IPS-11a (cell line): ENCODE results near the gene GARNL3.

Experiments
- H3K4me3 ChIP-seq: one replicate; pipeline ENCODE4 v1.5.1; 2013; ENCODE audit warnings: low read depth, low read length, control low read depth

GARNL3 gene

DNA sequence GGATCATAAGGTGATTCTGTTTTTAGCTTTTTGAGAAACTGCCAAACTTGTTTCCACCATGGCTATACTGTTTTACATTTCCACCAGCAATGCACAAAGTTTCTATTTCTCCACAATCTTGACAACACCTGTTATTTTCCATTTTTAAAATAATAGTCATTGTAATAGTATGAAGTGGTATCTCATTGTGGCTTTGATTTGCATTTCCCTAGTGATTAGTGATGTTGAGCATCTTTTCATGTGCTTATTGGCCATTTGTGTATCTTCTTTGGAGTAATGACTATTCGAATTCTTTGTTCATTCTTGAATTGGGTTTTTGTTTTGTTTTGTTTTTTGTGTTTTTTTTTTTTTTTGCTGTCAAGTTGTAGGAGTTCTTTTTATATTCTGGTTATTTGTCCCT is 4.9 kb downstream of the GARNL3 start:
- H3K4me3 ChIP-seq, result no peak overlapping the region

DNA sequence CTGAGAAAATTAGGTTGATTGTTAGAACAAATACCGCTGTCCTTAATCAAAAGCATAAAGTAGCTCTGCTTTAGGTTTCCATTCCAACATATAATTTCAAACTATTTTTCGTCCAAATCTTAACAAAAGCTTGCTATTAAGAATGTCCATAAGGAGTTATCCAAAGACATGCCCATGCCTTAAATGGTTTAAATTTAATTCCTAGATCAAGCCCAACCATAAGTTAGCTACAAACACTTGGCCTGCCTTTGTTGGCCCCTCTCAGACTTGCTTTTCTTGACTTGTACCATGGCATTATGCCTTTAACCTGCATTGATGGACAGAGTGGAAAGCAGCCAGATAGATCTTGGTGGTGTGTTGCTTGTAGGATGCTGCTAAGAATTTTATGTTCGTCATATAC is 8.8 kb downstream of the GARNL3 start:
- H3K4me3 ChIP-seq, result no peak overlapping the region

DNA sequence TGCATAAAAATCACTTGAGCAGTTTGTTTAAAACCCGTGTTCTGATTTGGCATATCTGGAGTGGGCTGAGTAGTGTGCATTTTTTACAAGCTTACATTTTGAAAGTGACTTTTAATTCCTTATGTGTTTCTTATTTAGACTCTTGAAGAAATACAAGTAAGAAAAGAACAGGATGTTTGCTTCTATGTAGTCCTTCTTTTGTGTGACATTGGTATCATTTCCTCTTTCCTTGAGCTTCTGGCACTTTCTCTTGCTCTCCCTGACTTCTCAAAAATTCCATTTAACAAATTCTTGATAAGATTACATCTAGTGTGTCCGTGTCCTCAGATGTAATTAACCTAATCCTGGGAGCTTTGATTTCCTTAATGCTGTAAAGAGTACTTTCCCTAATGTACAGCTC is 12.5 kb downstream of the GARNL3 start:
- no peak overlapping the region for H3K4me3 ChIP-seq

DNA sequence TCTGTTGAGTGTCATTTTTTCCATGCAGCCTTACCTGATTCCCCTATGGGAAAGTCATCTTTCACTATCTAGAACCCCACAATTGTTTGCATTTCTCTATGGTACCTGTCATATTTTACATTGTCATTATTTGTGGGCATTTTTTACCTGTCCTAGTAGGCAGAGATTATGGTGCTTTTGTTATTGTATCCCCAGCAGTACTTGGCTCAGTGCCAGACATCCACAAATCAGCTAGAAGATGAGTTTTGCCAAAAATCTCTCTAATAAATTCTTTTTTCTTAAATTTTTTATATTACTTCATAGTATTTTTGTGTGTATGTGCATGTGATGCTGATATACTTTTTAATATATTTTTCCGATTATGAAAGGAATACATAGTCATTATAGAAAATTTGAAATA is 13.2 kb downstream of the GARNL3 start:
- no peak overlapping the region for H3K4me3 ChIP-seq

DNA sequence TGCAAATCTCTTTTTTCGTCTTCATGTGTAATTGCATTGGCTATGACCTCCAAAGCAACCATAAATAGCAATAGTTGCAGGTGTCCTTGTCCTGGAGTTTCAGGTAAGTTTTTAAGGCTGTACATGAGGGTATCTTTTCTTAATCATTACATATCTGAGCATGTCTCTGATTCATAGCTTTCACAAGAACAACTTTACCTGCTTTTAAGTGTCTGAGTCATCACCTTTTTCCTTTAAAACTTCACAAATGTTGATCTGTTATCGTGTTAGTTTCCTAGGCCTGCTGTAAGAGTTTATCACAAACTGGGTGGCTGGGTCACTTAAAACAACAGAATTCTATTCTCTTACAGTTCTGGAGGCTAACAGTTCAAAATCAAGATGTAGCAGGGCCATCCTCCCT is 13.8 kb downstream of the GARNL3 start:
- H3K4me3 ChIP-seq, result no peak overlapping the region

DNA sequence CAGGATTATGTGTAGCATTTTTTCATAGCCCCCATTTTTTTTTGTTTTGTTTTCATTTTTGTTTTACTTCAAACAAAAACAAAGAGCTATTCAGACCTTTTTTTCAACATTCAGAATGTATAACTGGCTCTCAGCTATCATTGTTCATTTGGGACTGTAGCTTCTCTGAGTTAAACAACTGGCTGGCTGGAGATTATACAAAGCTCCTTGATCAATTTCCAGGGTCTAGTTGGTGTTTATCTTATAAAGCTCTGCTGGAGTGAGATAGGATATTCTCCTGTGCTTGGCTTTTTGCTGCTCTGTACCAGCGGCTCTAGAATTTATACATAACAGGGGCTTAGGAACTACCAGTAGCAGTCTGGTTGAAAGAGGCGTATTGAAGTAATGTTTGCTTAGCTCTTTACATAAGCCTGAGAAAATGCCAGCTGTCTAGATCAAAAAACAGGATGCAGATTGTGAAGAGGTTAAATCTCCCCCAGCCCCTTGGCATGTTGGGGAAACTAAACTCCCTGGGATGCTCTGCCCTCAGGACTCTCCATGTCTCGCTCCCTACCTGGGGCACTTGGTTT is 15.2 kb downstream of the GARNL3 start:
- no peak overlapping the region for H3K4me3 ChIP-seq

DNA sequence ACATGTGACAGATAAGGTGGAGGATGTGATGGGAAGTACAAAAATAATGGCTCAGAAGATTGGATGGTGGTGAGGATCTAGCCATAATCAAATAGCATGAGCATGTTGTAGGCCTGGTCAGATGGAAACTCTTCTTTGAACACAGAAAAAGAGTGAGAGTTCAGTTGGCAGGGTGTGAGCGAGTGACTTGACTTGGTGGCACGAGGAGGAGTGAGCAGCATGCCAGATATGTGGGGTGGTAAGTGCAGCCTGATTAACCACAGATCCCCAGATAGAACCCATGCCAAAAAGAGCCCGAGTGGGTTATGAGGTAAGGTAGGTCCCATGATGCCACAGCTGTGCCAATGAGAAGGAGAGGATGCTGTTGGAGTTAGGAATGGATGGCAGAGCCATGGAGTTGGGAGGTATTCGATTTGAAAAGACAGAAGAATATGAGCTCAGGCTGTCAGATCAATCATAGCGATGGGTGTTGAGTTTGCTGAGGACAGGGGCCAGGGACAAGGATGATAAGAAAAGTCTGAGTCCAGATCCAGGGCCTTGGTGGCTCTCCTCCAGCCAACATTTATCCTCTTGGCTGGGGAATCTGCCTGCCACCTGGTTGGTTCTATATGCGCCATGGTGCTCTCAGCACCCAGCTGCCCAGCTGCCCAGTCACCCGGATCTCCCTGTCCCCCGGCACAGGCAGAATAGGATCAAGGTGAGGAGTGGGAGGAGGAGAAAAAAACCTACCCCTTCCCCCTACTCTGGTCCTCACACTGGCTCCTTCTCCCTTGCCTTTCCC is 16.5 kb downstream of the GARNL3 start:
- H3K4me3 ChIP-seq, result no peak overlapping the region

DNA sequence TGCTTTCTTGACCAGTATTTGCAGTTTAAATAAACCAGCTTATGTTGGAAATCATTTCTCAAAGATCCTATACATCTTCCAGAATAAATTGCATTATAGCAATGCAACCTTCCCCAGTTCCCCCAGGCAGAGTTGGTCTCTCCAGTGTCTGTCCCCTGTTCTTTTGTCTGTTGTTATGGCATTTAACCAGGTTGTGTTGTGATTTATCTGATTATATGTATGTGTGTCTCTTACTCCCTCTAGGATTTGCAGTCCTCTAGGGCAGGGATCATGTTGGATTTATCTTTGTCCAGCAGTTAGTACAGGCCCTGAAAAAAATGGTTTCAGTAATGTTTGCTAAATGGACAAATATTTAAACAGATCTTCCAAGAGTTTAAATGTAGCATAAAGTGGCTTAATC is 17.3 kb downstream of the GARNL3 start:
- no peak overlapping the region for H3K4me3 ChIP-seq

DNA sequence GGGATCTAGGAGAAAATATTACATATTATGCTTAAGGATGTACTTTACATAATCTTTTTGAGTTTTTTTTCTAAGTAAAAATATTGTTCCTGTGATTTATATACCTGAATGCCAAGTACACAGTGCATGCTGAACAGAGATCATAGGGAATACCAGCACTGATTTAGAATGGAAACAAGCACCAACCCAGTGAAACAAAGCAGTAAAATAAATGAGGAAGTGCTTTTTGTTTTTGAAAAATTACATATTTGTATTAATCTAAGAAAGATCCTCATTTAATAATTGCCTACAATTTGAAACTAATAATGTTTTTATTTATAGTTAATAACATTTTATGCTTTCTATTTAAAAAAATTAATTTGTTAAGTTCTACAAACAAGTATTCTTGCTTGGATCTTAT is 18.0 kb downstream of the GARNL3 start:
- no peak overlapping the region for H3K4me3 ChIP-seq

DNA sequence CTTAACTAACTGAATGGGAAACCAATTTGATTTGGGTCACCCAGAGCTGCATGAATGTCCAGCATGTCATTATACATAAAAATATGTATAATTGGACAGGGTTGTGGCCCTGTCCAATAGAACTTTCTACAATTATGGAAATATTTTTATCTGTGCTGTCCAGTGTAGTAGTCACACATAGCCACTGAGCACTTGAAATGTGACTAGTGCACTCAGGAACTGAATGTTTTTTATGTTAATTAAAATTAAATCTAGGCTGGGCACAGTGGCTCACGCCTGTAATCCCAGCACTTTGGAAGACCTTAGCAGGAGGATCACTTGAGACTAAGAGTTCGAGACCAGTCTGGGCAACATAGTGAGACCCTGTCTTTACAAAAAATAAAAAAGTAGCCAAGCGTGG is 18.6 kb downstream of the GARNL3 start:
- H3K4me3 ChIP-seq, result no peak overlapping the region

DNA sequence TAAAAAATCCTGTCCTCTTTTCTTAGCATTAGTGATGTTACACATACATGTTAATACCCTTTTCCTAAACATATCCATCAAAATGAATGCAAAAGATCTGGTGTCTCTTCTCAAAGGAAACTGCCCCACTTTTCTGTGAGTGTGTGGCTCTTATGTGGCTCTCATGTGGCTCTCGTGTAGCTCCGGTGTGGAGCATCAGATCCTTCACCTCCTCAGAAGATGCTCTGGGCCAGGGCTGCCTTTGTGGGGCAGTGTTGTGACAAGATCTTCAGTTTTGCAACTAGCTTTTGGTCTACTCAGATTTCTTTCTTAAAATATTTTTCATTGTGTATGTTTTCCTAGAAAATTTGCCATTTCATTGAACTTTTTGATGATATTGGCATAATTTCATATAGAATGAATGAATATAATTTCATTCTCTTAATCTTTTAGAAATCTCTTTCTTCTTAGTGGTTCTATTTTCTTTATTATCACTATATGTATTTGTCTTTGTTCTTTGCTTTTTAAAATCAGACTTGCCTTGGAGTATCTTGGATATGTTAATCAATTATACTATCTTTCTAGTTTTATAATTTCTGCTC is 19.4 kb downstream of the GARNL3 start:
- no peak overlapping the region for H3K4me3 ChIP-seq

DNA sequence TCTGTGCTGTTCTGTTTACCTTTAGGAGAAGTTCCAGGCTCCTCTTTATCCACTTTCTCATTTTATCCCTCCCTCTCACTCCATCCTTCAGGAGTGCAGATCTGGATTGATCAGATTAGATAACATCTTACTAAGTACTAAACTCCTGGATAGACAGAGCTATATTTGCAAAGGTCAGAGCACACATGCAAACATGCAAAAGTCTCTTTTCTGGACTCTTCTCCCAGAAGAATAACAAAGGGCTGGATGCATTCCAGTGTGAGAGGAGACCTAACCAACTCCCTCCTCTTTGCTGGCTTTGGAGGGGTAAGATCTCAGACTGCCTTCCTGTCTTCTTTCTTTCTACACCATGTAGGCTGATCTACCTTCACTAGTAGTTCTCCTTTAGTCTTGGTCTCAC is 21.4 kb downstream of the GARNL3 start:
- no peak overlapping the region for H3K4me3 ChIP-seq

DNA sequence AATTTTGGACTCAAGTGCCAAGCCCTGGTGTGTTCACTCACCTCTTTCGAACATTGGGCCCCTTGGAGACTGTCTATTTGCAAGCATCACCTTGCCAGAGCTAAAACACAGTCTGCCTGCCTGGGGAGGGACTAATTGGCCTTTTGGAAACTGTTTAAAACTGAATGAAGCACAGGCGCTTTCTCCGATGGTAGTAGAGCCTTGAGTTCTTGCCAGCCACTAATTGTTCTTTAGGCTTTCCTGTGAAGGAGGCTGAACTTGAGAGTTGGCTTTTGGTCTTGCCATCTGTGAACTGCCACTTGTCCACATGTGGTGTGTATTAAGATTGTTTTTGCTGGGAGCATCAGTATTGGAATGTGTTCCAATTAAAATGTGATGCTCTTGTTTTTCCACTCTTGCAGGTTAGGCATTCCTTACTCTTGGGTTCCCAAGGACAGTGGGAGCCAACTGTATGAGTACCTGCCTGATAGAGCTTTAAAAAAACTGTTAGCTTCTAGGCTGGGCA is 26.0 kb downstream of the GARNL3 start:
- no peak overlapping the region for H3K4me3 ChIP-seq

DNA sequence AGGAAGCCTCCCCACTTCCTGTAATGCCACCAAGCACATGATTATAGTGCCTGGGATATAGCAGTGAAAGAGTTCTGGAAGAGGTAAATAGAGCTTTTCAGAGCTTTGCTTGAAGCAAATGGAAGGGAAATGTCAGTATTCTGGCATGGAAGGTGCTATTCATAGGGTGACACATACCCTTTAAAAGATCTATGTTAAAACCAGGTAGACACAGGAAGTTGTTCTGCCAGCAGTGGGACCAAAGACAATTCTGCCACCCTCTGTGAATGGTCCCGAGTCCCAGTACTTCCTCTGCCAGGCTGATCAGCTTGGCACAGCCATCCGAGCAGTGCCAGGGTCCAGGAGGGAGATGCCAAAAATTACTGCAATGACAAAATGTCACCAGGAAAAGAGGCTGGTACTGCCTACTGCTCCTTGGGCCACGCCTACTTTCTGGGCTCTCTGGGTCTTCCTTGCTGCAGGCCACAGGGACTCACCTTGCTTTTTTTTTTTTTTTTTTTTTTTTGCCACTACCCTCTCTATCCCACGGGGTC is 26.7 kb downstream of the GARNL3 start:
- no peak overlapping the region for H3K4me3 ChIP-seq

DNA sequence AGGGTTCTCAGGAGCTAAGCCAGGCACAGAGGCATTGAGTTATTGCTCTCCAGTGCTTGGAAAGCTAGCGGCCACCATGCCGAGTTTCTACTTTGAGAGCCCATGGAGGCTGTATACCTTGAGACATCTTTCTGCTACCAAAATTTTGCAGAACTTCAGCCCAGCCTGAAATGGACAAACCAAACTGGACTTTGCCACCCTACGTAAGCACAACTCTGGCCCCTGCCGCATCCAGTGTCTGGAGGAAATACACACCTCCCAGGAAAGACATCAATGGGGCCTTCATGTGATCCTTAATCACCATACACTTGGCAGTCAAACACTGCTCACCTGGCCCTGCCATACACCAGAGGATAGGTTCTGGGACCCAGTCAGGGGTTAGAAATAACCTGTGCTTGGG is 27.8 kb downstream of the GARNL3 start:
- no peak overlapping the region for H3K4me3 ChIP-seq

DNA sequence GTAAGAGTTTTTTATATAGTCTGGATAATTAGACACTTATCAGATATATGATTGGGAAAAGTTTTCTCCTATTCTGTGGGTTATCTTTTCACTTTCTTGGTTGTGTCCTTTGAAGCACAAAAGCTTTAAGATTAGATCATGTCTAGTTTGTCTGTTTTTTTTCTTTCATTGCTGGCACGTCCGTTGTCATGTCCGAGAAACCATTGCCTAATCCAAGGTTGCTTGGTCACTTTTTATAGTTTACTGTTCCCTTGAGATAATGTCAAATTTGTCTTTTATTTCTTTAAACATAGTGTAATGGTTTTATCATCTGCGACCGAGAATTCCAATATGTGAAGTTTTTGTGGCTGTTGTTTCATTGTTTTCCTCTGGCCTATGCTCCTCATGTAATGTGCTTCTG is 28.8 kb downstream of the GARNL3 start:
- no peak overlapping the region for H3K4me3 ChIP-seq

DNA sequence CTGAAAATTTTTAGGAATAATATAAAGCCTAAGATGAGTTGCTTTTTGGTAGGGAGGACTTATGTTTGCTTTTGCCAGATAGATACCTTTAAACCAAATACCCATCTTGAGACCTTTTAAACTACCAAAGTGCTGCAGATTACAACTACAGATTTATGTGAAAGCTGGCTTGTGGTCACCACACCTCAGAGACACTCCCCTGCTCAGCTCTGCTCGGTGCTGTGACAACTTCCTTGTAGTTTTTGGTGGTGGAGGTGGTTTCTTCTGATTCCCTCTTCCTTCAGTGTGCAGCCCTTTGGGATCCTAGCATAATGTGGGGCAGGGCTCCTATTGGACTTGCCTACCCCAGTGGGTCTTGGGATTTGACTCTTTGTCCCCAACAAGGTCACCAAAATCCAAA is 29.2 kb downstream of the GARNL3 start:
- no peak overlapping the region for H3K4me3 ChIP-seq

DNA sequence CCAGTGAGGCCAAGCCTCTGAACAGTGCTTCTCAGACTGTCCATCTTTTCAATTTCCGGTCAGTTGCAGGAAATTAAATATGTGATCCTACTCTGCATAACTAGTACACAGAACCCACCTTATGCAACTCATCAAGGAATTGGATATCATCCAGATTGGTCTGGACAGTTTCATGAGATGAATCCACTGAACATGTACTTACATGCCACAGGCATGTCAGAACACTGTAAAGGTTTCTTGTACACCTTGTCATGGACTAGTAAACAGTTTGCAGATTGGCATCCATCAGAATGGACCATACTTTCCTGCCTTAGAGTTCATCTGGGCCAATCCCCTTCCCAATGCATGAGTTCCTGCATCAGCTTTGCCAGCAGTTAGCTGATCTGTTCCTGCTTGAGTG is 30.4 kb downstream of the GARNL3 start:
- H3K4me3 ChIP-seq, result no peak overlapping the region

DNA sequence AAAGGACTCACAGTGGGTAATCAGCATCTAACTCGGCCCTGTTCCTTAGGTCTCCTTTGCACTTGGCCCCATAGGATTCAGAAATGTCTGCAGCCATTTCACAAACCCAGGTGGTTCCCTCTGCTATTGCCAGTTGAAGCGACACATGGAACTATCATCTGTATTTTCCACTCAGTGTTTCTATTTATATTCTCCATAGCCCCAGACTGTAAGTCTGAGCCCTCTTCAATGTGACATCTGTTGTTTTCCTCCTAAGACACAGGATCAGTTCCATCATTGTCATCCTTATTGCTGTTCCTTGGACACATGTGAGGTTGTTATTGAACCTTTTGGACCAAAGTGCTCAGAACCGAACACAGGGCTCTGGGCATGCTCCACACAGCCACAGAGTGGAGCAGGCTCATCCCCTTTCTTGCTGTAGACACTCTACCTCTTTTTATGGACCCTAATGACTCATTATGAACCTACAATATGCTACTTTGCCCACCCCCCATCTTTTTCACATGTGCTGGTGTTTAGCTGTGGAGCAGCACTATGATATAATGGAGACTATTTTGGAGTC is 36.4 kb downstream of the GARNL3 start:
- no peak overlapping the region for H3K4me3 ChIP-seq

DNA sequence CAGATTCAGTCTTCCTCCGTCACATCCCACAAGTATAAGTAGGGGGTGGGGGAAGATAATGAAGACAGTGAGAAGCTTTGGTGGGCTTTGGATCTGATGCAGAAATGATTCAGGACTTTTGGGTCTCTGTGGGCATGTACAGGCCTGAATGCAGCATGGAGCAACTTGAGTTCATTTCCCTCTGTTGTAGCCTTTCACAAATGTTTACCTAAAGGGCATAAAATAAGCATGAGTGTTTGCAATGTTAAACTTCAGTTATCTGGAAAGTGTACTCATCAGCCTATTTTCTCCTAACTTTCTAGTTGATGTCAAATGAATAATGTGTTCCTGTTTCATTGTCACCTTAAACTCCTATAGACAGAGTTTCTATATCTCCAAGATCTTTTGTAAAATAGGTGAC is 39.3 kb downstream of the GARNL3 start:
- no peak overlapping the region for H3K4me3 ChIP-seq

DNA sequence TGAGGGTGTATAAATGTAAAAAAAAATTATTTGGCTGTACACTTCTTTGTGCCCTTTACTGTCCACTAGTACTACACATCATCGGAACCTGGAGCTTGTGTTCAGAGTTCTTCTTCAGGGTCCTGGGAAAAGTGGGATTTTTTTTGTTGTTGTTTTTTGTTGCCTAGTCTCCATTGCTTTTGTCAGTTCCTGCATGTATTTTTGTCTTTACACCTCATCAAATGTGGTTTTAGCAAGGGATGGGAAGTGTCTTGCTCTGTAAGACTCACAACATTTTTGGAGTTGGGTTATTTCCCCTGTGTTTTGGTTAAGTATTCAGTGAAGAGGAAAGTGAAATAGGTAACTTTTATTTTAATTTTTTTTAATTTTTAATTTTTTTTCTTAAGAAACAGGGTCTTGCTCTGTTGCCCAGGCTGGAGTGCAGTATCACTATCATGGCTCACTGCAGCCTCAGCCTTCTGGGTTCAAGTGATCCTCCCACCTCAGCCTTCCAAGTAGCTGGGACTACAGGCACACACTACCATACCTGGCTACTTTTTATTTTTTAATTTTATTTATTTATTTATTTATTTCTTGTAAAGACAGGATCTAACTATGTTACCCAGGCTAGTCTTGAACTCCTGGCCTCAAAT is 40.7 kb downstream of the GARNL3 start:
- no peak overlapping the region for H3K4me3 ChIP-seq
